Neural cell (in vitro differentiated cells): ENCODE data around the gene MAD1L1. TPM values are rescaled to one million over a fixed set of nuclear protein-coding genes. Genes with fewer than 3 reads are reported as not detected.

Experiments
- H2AFZ ChIP-seq: fragments of 200-600, 300-800 bp; sonication (generic), shearing (Covaris generic); 2 replicates; pipeline ENCODE4 v1.6.0; 2014; ENCODE audit warnings: low read depth, mild to moderate bottlenecking, antibody characterized with exemption, low read length, moderate library complexity
- H3F3A ChIP-seq: fragments of 200-600 bp; shearing (Covaris generic); 2 replicates; pipeline ENCODE4 v1.6.1; 2016; ENCODE audit warnings: mild to moderate bottlenecking, moderate library complexity, mixed read lengths, antibody characterized with exemption, low read length; ENCODE audit not compliant: insufficient read depth, poor library complexity, severe bottlenecking
- H3K27ac ChIP-seq: fragments of 200-600, 300-800 bp; sonication (generic), shearing (Covaris generic); 2 replicates; pipeline ENCODE4 v1.5.1; 2014; ENCODE audit warnings: mild to moderate bottlenecking, low read length, moderate library complexity
- H3K27me3 ChIP-seq: fragments of 300-800, 200-600 bp; sonication (generic), shearing (Covaris generic); 2 replicates; pipeline ENCODE4 v1.6.0; 2014; ENCODE audit warnings: mild to moderate bottlenecking, low read depth, low read length, moderate library complexity; ENCODE audit not compliant: insufficient read depth
- H3K36me3 ChIP-seq: fragments of 300-800, 200-600 bp; sonication (generic), shearing (Covaris generic); 2 replicates; pipeline ENCODE4 v1.5.1; 2014; ENCODE audit warnings: mild to moderate bottlenecking, antibody characterized with exemption, low read length, moderate library complexity; ENCODE audit not compliant: insufficient read depth
- H3K4me2 ChIP-seq: fragments of 300-800, 200-600 bp; sonication (generic), shearing (Covaris generic); 2 replicates; pipeline ENCODE4 v1.6.0; 2014; ENCODE audit warnings: mild to moderate bottlenecking, low read length
- H3K4me3 ChIP-seq: fragments of 300-800, 200-600 bp; sonication (generic), shearing (Covaris generic); 2 replicates; pipeline ENCODE4 v1.5.1; 2014; ENCODE audit warnings: mild to moderate bottlenecking, low read length, moderate library complexity
- H3K79me2 ChIP-seq: fragments of 200-600 bp; shearing (Covaris generic); replicated peaks from 2 replicates; pipeline ENCODE4 v1.6.0; 2014; ENCODE audit warnings: mild to moderate bottlenecking, low read length, moderate library complexity; ENCODE audit not compliant: insufficient read depth
- H3K9ac ChIP-seq: fragments of 300-800, 200-600 bp; sonication (generic), shearing (Covaris generic); 2 replicates; pipeline ENCODE4 v1.6.1; 2016; ENCODE audit warnings: mild to moderate bottlenecking, low read length, mixed read lengths
- H3K9me2 ChIP-seq: fragments of 200-600 bp; shearing (Covaris generic); 2 replicates; pipeline ENCODE4 v1.6.1; 2016; ENCODE audit warnings: mild to moderate bottlenecking, low read length, mixed read lengths; ENCODE audit not compliant: insufficient read depth
- H3K9me3 ChIP-seq: fragments of 200-600, 300-800 bp; sonication (generic), shearing (Covaris generic); 2 replicates; pipeline ENCODE4 v1.6.1; 2016; ENCODE audit warnings: mild to moderate bottlenecking, mixed run types, low read length, moderate library complexity, mixed read lengths
- H4K20me1 ChIP-seq: fragments of 200-600 bp; shearing (Covaris generic); 2 replicates; pipeline ENCODE4 v1.6.1; 2016; ENCODE audit warnings: mild to moderate bottlenecking, mixed run types; ENCODE audit not compliant: insufficient read depth
- CTCF ChIP-seq: fragments of 450-650 bp; IDR thresholded peaks from 2 replicates; pipeline ENCODE4 v1.5.1; 2014; ENCODE audit warnings: antibody characterized with exemption, mild to moderate bottlenecking, moderate library complexity; ENCODE audit not compliant: poor library complexity, severe bottlenecking
- EP300 ChIP-seq: fragments of 450-650 bp; conservative IDR thresholded peaks from 2 replicates; pipeline ENCODE4 v1.6.1; 2014; ENCODE audit warnings: antibody characterized with exemption, mild to moderate bottlenecking, moderate library complexity; ENCODE audit not compliant: poor library complexity, severe bottlenecking
- EZH2 ChIP-seq: fragments of 200-600, 300-800 bp; shearing (Covaris generic), sonication (generic); IDR thresholded peaks from 2 replicates; pipeline ENCODE4 v1.6.1; 2014; ENCODE audit warnings: antibody characterized with exemption, low read length, borderline replicate concordance, mild to moderate bottlenecking; ENCODE audit not compliant: insufficient read depth, poor library complexity, severe bottlenecking
- MXI1 ChIP-seq: fragments of 450-650 bp; conservative IDR thresholded peaks from 2 replicates; pipeline ENCODE4 v1.6.1; 2014; ENCODE audit warnings: antibody characterized with exemption, mild to moderate bottlenecking; ENCODE audit not compliant: poor library complexity, severe bottlenecking
- POLR2AphosphoS5 ChIP-seq: IDR thresholded peaks from 2 replicates; pipeline ENCODE4 v1.6.1; 2012
- RAD21 ChIP-seq: fragments of 450-650 bp; conservative IDR thresholded peaks from 2 replicates; pipeline ENCODE4 v1.6.1; 2014; ENCODE audit warnings: antibody characterized with exemption, mild to moderate bottlenecking, moderate library complexity
- REST ChIP-seq: IDR thresholded peaks from 2 replicates; pipeline ENCODE4 v1.6.1; 2012; ENCODE audit warnings: borderline replicate concordance
- SMC3 ChIP-seq: fragments of 450-650 bp; conservative IDR thresholded peaks from 2 replicates; pipeline ENCODE4 v1.6.1; 2014; ENCODE audit warnings: antibody characterized with exemption, mild to moderate bottlenecking, moderate library complexity; ENCODE audit not compliant: poor library complexity
- TAF1 ChIP-seq: IDR thresholded peaks from 2 replicates; pipeline ENCODE4 v1.6.1; 2012; ENCODE audit warnings: low read depth
- polyA plus RNA-seq: library from polyadenylated mRNA; depleted of rRNA; stranded (reverse); fragments of >200 nt; gene quantifications from 2 replicates; pipeline ENCODE4 v1.2.3, GENCODE V29; 2014

Gene MAD1L1
- polyA plus RNA-seq, 1 donor from 2014 or later: 31.4 TPM

- Histone ChIP-seq H3K27me3 (no peaks in the 10 kb centered on the region), H3K36me3 (no peaks in the 10 kb centered on the region), H4K20me1 (no peaks in the 10 kb centered on the region), H3K79me2 (no peaks in the 10 kb centered on the region), H3F3A (no peaks in the 10 kb centered on the region), H3K9me2 (no peaks in the 10 kb centered on the region), H3K4me2 (no peak overlapping the region), H3K9me3 (no peaks in the 10 kb centered on the region), H2AFZ (no peak overlapping the region), H3K4me3 (no peak overlapping the region), H3K9ac (no peak overlapping the region), H3K27ac (no peak overlapping the region)
- no peak for TF ChIP-seq MXI1
- TF ChIP-seq CTCF: no peak
- no peak for TF ChIP-seq POLR2AphosphoS5
- no peak for TF ChIP-seq TAF1
- TF ChIP-seq RAD21: no peak
- TF ChIP-seq EP300: no peak
- TF ChIP-seq SMC3: no peak
- TF ChIP-seq REST: no peak
- no peak for TF ChIP-seq EZH2
Observed at GRCh38 chr7:1967512-1968396, 265.0 kb downstream of the MAD1L1 start.

- Histone ChIP-seq H3K4me2 (no peak overlapping the region), H3F3A (no peaks in the 10 kb centered on the region), H3K9me2 (no peaks in the 10 kb centered on the region), H2AFZ (no peak overlapping the region), H3K4me3 (no peak overlapping the region), H3K79me2 (no peaks in the 10 kb centered on the region), H3K27ac (no peak overlapping the region), H4K20me1 (no peaks in the 10 kb centered on the region), H3K27me3 (no peaks in the 10 kb centered on the region), H3K9me3 (no peaks in the 10 kb centered on the region), H3K36me3 (no peaks in the 10 kb centered on the region), H3K9ac (no peak overlapping the region)
- TF ChIP-seq REST (no peak), TAF1 (no peak), POLR2AphosphoS5 (no peak), SMC3 (no peak), MXI1 (no peak), CTCF (no peak), EZH2 (no peak), RAD21 (no peak), EP300 (no peak)
Observed at GRCh38 chr7:1966631-1967200, 266.0 kb downstream of the MAD1L1 start.
